Muscle of arm (tissue), 14 donors: ENCODE results near the gene CALCOCO2. TPM values are rescaled to one million over a fixed set of nuclear protein-coding genes. Genes with fewer than 3 reads are reported as not detected.
"Not testable (repeated sequence)": the region's sequence is repeated elsewhere in the genome, so short reads cannot be mapped to it uniquely, and the experiment has no call there.

Experiments used
- DNase-seq: peaks from one replicate; pipeline ENCODE4 v3.0.0-alpha.2; 2013
- long read RNA-seq, 11 donors: transcript quantifications; one replicate each; lab custom pipeline, GENCODE V29; 2026
- polyA plus RNA-seq, 12 donors: library from polyadenylated mRNA; unstranded; fragments of 120-200 nt; gene quantifications; one replicate each; pipeline ENCODE4 v1.2.1, GENCODE V29; 2013; ENCODE audit not compliant: insufficient read length in 12 of 12

CALCOCO2 gene
- 10 to 100 TPM in 11 of 12 donors, not detected in 1; 39.9 to 73.3 (median 53.9) TPM for polyA plus RNA-seq
- long read RNA-seq, donor 1, transcript CALCOCO2-205 (5 exons, 724 nt) = minor isoform, 5 of 70 reads
- long read RNA-seq, donor 1, transcript CALCOCO2-201 (13 exons, 3,682 nt) = major isoform, 12 of 70 reads
- long read RNA-seq, donor 1, transcript CALCOCO2-206 (3 exons, 750 nt) = minor isoform, 6 of 70 reads
- long read RNA-seq, donor 1, partial matches to known transcripts = 39 of 70 reads
- long read RNA-seq, donor 1, other reads (novel, unspliced or antisense) = 0 of 70 reads
- long read RNA-seq, donor 2, transcript CALCOCO2-201 (13 exons, 3,682 nt) = major isoform, 10 of 11 reads
- long read RNA-seq, donor 2, partial matches to known transcripts = 0 of 11 reads
- long read RNA-seq, donor 2, other reads (novel, unspliced or antisense) = 0 of 11 reads
- long read RNA-seq, donor 3, partial matches to known transcripts = 0 of 4 reads
- long read RNA-seq, donor 3, other reads (novel, unspliced or antisense) = 0 of 4 reads
- long read RNA-seq, donor 4, partial matches to known transcripts = 0 of 3 reads
- long read RNA-seq, donor 4, other reads (novel, unspliced or antisense) = 0 of 3 reads
- long read RNA-seq, donor 5, transcript CALCOCO2-201 (13 exons, 3,682 nt) = major isoform, 11 of 12 reads
- long read RNA-seq, donor 5, partial matches to known transcripts = 0 of 12 reads
- long read RNA-seq, donor 5, other reads (novel, unspliced or antisense) = 0 of 12 reads
- long read RNA-seq, donor 6, partial matches to known transcripts = 0 of 7 reads
- long read RNA-seq, donor 6, other reads (novel, unspliced or antisense) = 0 of 7 reads
- long read RNA-seq, donor 7, partial matches to known transcripts = 0 of 5 reads
- long read RNA-seq, donor 7, other reads (novel, unspliced or antisense) = 0 of 5 reads
- long read RNA-seq, donor 8, transcript CALCOCO2-201 (13 exons, 3,682 nt) = major isoform, 11 of 15 reads
- long read RNA-seq, donor 8, partial matches to known transcripts = 0 of 15 reads
- long read RNA-seq, donor 8, other reads (novel, unspliced or antisense) = 0 of 15 reads
- long read RNA-seq, donor 9, transcript CALCOCO2-201 (13 exons, 3,682 nt) = major isoform, 9 of 17 reads
- long read RNA-seq, donor 9, partial matches to known transcripts = 6 of 17 reads
- long read RNA-seq, donor 9, other reads (novel, unspliced or antisense) = 0 of 17 reads
- long read RNA-seq, donor 10, transcript CALCOCO2-201 (13 exons, 3,682 nt) = major isoform, 5 of 96 reads
- long read RNA-seq, donor 10, partial matches to known transcripts = 49 of 96 reads
- long read RNA-seq, donor 10, other reads (novel, unspliced or antisense) = 42 of 96 reads
- long read RNA-seq, donor 11, transcript CALCOCO2-201 (13 exons, 3,682 nt) = major isoform, 6 of 18 reads
- long read RNA-seq, donor 11, partial matches to known transcripts = 7 of 18 reads
- long read RNA-seq, donor 11, other reads (novel, unspliced or antisense) = 0 of 18 reads

- DNase-seq = peak; percentile 93
These were observed at the start of gene CALCOCO2 for GRCh38 chr17:48830840-48831548. CALCOCO2 (plus strand) TSS chr17:48831035; CDS start chr17:48841708, 10,673 bp downstream.

GRCh38 chr17:48787828-48788227, 43.0 kb upstream of the CALCOCO2 start:
- DNase-seq = peak; percentile 27

- no peak for DNase-seq
These were observed 40.2 kb upstream of the CALCOCO2 start for GRCh38 chr17:48790607-48791127.

- DNase-seq = peak; percentile 64
These were observed 39.5 kb upstream of the CALCOCO2 start for GRCh38 chr17:48791128-48792032.

- no peak for DNase-seq
These were observed 38.6 kb upstream of the CALCOCO2 start for GRCh38 chr17:48792033-48792798.

- DNase-seq = no peak
These were observed 35.2 kb upstream of the CALCOCO2 start for GRCh38 chr17:48795444-48796162.

- DNase-seq = not testable (repeated sequence)
These were observed 34.7 kb upstream of the CALCOCO2 start for GRCh38 chr17:48796163-48796522.

- DNase-seq = no peak
These were observed 31.6 kb upstream of the CALCOCO2 start for GRCh38 chr17:48799069-48799723.

- no peak for DNase-seq
These were observed 30.1 kb upstream of the CALCOCO2 start for GRCh38 chr17:48800626-48801217.

- no peak for DNase-seq
These were observed 25.9 kb upstream of the CALCOCO2 start for GRCh38 chr17:48804936-48805411.

GRCh38 chr17:48809182-48809581, 21.7 kb upstream of the CALCOCO2 start:
- DNase-seq = no peak

- no peak for DNase-seq
These were observed 18.8 kb upstream of the CALCOCO2 start for GRCh38 chr17:48812001-48812400.

GRCh38 chr17:48814504-48814903, 16.3 kb upstream of the CALCOCO2 start:
- DNase-seq = peak; percentile 20

- DNase-seq = no peak
These were observed 15.5 kb upstream of the CALCOCO2 start for GRCh38 chr17:48815311-48815710.

- no peak for DNase-seq
These were observed 14.4 kb upstream of the CALCOCO2 start for GRCh38 chr17:48816438-48816773.

- DNase-seq = no peak
These were observed 13.9 kb upstream of the CALCOCO2 start, which contains the start of gene TTLL6 for GRCh38 chr17:48816774-48817590. TTLL6 (minus strand) TSS chr17:48817229; CDS start chr17:48817072, 157 bp downstream.
